ENCODE measurements around the gene MFSD1.

The MFSD1 gene

GRCh38 chr3:158819282-158819681 is 17.4 kb downstream of the MFSD1 start:
- H3K4me2 ChIP-seq (ENCODE audit: low read length) = no peak overlapping the region
- H3K27ac ChIP-seq (ENCODE audit: low read depth, low read length, poor library complexity, severe bottlenecking) = no peak overlapping the region
- H3K9ac ChIP-seq (ENCODE audit: low read length) = no peak overlapping the region
- no peaks in the 10 kb centered on the region for H3K4me1 ChIP-seq (ENCODE audit: insufficient read depth, low read length, severe bottlenecking)
- no peaks in the 10 kb centered on the region for H4K20me1 ChIP-seq (ENCODE audit: insufficient read depth, low read length)
- no peak overlapping the region for H2AFZ ChIP-seq (ENCODE audit: low read length)
- no peaks in the 10 kb centered on the region for H3F3A ChIP-seq (ENCODE audit: insufficient read depth, low read length)
- no peaks in the 10 kb centered on the region for H3K9me2 ChIP-seq (ENCODE audit: low read depth, low read length)
- H3K36me3 ChIP-seq (ENCODE audit: insufficient read depth, low read length) = peaks cover 75% of the 10 kb centered on the region
- H3K4me3 ChIP-seq (ENCODE audit: low read depth, low read length, poor library complexity, severe bottlenecking) = no peak overlapping the region
- no peaks in the 10 kb centered on the region for H3K27me3 ChIP-seq (ENCODE audit: insufficient read depth, low read length)
- H3K9me3 ChIP-seq (ENCODE audit: low read length) = no peaks in the 10 kb centered on the region
- no peak for TF ChIP-seq EZH2 (IDR thresholded peaks at IDR 0.05; ENCODE audit: borderline replicate concordance, low read length)
- no peak for TF ChIP-seq CTCF (IDR thresholded peaks at IDR 0.05; ENCODE audit: low read length)
- no peaks in the 10 kb centered on the region for H3K79me2 ChIP-seq (ENCODE audit: insufficient read depth, low read length)

- Histone ChIP-seq H3K27ac (ENCODE audit: low read depth, low read length, poor library complexity, severe bottlenecking) (no peak overlapping the region), H2AFZ (ENCODE audit: low read length) (no peak overlapping the region), H4K20me1 (ENCODE audit: insufficient read depth, low read length) (no peaks in the 10 kb centered on the region), H3K4me2 (ENCODE audit: low read length) (no peak overlapping the region), H3K9me3 (ENCODE audit: low read length) (no peaks in the 10 kb centered on the region), H3F3A (ENCODE audit: insufficient read depth, low read length) (no peaks in the 10 kb centered on the region), H3K27me3 (ENCODE audit: insufficient read depth, low read length) (no peaks in the 10 kb centered on the region), H3K79me2 (ENCODE audit: insufficient read depth, low read length) (no peaks in the 10 kb centered on the region), H3K4me3 (ENCODE audit: low read depth, low read length, poor library complexity, severe bottlenecking) (no peak overlapping the region), H3K9me2 (ENCODE audit: low read depth, low read length) (no peaks in the 10 kb centered on the region), H3K36me3 (ENCODE audit: insufficient read depth, low read length) (peaks cover 76% of the 10 kb centered on the region), H3K4me1 (ENCODE audit: insufficient read depth, low read length, severe bottlenecking) (no peaks in the 10 kb centered on the region), H3K9ac (ENCODE audit: low read length) (no peak overlapping the region)
- TF ChIP-seq EZH2 (IDR thresholded peaks at IDR 0.05; ENCODE audit: borderline replicate concordance, low read length) (no peak), CTCF (IDR thresholded peaks at IDR 0.05; ENCODE audit: low read length) (no peak)
Measured at GRCh38 chr3:158820521-158820920, 18.7 kb downstream of the MFSD1 start.

- Histone ChIP-seq H3F3A (ENCODE audit: insufficient read depth, low read length) (no peaks in the 10 kb centered on the region), H3K27me3 (ENCODE audit: insufficient read depth, low read length) (no peaks in the 10 kb centered on the region), H3K4me2 (ENCODE audit: low read length) (no peak overlapping the region), H3K9me3 (ENCODE audit: low read length) (no peaks in the 10 kb centered on the region), H3K4me3 (ENCODE audit: low read depth, low read length, poor library complexity, severe bottlenecking) (no peak overlapping the region), H3K4me1 (ENCODE audit: insufficient read depth, low read length, severe bottlenecking) (no peaks in the 10 kb centered on the region), H3K27ac (ENCODE audit: low read depth, low read length, poor library complexity, severe bottlenecking) (no peak overlapping the region), H3K79me2 (ENCODE audit: insufficient read depth, low read length) (no peaks in the 10 kb centered on the region), H4K20me1 (ENCODE audit: insufficient read depth, low read length) (no peaks in the 10 kb centered on the region), H3K9ac (ENCODE audit: low read length) (no peak overlapping the region), H2AFZ (ENCODE audit: low read length) (no peak overlapping the region), H3K36me3 (ENCODE audit: insufficient read depth, low read length) (peaks cover 80% of the 10 kb centered on the region), H3K9me2 (ENCODE audit: low read depth, low read length) (no peaks in the 10 kb centered on the region)
- no peak for TF ChIP-seq CTCF (IDR thresholded peaks at IDR 0.05; ENCODE audit: low read length)
- TF ChIP-seq EZH2 (IDR thresholded peaks at IDR 0.05; ENCODE audit: borderline replicate concordance, low read length) = no peak
Measured at GRCh38 chr3:158821847-158822246, 20.0 kb downstream of the MFSD1 start.

Data from OCI-LY1 (cell line).